DMS153 treated with DMSO at 0.1 percent for 48 hours (cell line): Measurements from ENCODE around the gene DPYSL4.

Source experiments
- DNase-seq: peaks from one replicate; lab custom pipeline; 2025; ENCODE audit not compliant: unreplicated experiment; lab: John Stamatoyannopoulos, UW

DPYSL4 gene

GRCh38 chr10:132176623-132177500 is 9.9 kb upstream of the DPYSL4 start:
- no peak for DNase-seq

GRCh38 chr10:132178046-132178445 is 8.7 kb upstream of the DPYSL4 start:
- no peak for DNase-seq

DNA sequence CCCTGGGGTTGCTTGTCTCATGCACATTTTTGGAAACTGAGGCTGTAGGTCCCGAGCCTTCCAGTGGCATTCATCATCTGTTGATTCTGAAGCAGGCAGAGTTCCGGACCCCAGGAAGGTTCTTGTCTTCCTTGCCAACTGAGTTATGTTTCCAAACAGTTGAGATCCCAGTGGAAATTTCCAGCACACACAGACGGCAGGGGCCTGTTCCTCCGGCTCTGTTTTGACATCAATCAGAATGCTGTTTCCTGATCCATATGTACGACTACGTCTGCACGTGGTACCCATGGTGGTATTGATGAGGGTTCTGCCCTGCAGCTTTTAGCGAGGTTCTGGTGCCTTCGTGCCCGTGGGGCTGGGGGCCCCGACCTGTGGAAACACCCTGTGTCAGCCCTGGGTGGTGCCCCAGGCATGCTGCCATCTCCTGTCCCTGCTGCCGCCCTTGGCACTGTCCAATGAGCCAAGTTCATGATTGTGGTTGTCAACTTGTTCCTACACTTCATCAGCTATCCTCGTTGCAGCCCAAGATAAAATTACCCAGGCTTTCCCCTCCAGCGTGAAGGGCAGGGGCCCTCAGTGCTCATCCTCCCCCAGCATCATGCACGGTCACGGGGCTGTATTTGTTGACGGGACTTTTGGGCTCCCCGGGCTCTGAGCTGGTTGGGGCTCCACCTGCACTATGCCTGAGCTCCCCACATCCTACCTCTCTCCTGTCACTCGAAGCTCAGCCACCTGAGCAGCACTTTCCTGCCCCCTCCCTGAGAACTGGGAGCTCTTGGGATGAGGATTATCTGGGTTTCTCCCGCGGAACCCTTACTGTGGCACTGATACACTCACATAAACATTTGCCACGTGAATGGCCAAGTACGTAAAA is 7.8 kb upstream of the DPYSL4 start:
- DNase-seq, result no peak

DNA sequence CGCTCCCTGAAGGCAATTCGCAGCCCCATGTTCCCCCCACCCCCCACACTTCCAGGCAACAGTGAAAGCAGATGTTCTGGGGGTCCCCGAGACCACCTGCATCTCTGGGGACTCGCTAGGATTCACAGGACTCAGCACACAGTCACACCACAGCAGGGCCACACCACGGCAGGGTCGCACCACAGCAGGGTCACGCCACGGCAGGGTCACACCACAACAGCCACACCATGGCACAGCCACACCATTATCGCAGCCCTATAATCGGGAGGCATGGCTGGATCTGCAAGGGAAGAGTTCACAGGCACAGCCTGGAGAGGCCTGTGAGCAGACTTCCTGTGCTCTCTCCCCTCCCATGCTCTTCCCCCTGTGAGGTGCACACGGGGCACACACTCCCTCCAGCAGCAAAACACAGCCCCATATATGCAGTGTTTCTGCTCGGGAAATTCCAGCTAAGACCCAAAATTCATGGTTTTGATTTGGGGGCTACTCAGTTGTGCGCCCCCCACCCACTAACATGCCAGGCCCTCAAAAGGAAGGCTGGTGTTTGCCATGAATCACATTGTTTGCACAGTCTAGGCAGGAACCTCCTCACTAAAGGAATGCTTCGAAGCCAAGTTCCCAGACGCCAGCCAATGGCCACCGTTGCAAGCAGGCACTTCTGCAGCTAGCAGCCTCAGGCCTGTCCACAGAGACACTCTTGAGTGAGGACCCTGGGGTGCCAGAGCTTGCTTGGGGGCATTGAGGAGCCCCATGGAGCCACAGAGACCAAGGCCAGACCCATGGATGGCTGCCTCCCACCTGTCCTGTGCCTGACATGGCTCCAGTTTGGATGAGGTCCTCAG is 7.0 kb upstream of the DPYSL4 start:
- no peak for DNase-seq

- no peak for DNase-seq
Observed at GRCh38 chr10:132180736-132181135, 6.0 kb upstream of the DPYSL4 start.

- no peak for DNase-seq
Observed at GRCh38 chr10:132181691-132182425, 4.9 kb upstream of the DPYSL4 start.

DNA sequence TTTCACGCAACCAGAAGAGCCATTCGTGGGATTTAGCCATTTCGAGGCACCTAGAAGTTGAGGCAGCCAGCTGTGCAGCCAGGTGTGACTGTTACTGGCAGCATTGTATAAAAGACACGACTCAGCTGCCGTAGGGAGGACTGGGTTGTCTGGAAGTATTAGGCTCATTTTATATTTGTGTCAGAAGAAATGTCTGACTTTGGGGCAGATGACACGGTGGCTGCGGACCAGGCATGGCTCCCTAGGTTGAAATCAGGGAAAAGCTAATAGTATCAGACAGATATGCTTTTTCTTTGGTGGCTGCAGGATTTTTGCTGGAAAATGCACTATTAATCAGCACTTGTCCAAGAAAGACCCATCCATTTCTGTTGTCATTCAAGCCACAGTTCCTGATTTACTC is 4.2 kb upstream of the DPYSL4 start:
- DNase-seq, result no peak

DNA sequence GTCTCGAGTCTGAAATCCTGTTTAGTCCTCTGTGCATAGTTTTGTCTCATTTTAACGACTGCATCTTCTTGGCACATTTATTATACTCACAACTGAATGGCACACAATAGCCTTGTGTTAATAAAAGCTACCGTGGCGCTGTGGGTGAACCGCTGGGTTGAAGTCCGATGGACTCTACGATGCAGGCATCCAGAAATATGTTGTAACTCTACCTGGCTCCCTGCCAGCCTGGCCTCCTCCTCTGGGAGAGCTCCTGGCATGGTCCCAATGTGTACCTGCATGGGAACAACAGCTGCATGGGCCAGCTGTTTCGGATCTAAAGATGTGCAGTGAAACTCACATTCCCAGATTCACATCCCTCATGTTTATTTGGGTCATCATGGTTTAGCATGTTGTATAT is 3.7 kb upstream of the DPYSL4 start:
- DNase-seq, result peak; percentile 21

DNA sequence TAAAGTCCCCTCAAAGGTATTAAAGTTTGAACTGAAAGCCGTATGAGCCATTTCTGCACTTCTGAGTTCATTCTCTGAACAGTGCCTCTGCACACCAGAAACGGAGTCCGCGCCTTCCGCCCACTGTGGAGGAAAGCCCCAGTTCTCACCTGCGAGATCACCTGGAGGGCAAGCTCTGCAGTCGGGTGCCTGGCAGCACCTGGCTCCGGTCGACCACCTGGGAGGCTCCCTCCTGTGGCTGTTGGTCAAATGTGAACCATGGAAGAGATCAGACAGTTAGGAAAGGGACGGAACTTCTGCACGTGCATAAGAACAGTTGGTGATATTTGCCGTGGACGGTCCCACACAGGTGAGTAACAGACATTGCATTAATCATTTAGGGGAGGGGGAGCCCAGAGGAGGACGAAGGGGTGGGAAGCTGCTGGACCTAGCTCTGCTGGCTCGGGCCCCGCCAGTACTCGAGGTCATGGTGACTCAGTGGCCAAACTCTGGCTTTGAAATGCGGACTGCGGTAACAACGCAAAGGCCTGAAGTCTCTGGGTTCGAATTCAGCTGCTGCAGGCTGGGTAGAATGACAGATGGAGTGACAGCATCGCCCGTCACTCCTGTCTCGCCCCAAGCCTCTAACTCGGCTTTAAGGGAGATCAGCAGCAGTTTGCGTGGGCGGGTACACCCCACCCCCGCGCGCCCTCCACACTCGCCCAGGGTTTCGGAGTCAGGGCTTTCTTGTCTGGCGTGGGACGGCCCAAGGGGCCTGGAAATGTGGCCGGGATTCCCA is 1.7 kb upstream of the DPYSL4 start:
- DNase-seq, result no peak

- no peak for DNase-seq
Observed at GRCh38 chr10:132185601-132186487, 904 bp upstream of the DPYSL4 start.

DNA sequence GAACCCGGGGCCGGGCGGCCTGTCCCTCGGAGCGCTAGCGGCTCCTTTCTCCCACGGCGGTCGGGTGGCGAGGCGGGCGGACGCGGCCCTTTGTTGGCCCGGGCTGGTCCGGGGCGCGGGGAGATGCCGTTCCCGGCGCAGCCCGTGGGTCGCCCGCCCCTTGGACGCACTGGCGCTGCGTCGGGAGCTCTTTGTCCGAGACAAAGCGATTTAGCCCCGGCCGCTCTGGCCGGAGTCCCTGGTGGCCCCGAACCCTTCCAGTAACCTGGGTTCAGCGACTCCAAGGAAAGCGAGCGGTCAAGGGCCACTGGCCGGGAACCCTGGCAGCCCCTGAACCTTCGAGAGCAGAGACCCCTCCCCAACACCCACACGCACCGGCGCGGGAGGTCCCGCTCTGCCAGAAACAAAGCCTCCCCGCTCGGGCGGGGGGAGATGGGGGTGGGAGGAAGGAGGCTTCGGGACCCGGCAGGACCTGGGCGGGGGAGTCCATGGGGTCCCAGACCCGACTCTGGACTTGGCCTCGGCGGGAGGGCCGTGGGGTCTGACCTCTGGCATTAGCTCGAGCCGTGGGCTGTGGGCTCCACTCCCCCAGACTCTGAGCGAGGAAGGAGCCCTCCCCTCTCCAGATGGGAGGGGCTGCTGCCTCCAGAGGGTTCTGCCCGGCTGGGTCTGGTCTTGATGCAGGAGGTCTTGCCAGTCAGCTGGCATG is 836 bp downstream of the DPYSL4 start:
- no peak for DNase-seq

GRCh38 chr10:132188331-132188730 is 1.6 kb downstream of the DPYSL4 start:
- DNase-seq, result no peak

DNA sequence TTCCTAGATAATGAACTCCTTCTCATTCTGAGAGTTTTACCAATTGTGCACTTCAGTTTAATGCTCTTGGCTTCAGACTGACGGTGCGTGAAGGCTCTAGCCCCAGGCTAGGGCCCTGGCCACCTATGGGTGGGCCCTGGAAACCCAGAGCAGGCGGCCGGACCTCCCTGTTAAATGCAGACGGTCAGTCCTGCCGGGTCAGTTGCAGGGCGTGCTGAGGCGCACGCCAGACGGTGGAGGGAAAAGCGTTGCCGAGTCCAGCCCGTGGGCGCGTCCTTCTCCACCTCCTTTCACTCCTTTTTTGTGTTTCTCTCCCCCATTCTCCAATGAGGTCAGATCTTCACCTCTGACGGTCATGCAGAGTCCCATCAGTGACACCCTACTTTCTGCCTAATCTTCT is 2.3 kb downstream of the DPYSL4 start:
- no peak for DNase-seq

- no peak for DNase-seq
Observed at GRCh38 chr10:132189810-132190422, 3.2 kb downstream of the DPYSL4 start.

- no peak for DNase-seq
Observed at GRCh38 chr10:132192076-132192975, 5.6 kb downstream of the DPYSL4 start.

- no peak for DNase-seq
Observed at GRCh38 chr10:132192991-132193665, 6.4 kb downstream of the DPYSL4 start.
